Tibial nerve (tissue), 4 donors: ENCODE measurements around the gene TMEM147. TPM values are rescaled to one million over a fixed set of nuclear protein-coding genes. Genes with fewer than 3 reads are reported as not detected.

Experiments
- DNase-seq, 2 donors: peaks; one replicate each; pipeline ENCODE4 v3.0.0-alpha.2; 2019; ENCODE audit warnings: low spot score in 2 of 2
- H3K27ac ChIP-seq, 4 donors: fragments of 200-600 bp; sonication (generic) in 3 of 4; one replicate each; pipeline ENCODE4 v1.5.1; 2017 to 2019; ENCODE audit warnings: mild to moderate bottlenecking in 1 of 4
- H3K27me3 ChIP-seq, 2 donors: fragments of 200-600 bp; sonication (generic) in 1 of 2; one replicate each; pipeline versions ENCODE4 v1.5.1 to v1.6.0; 2017 to 2019
- H3K36me3 ChIP-seq, 3 donors: fragments of 200-600 bp; sonication (generic); one replicate each; pipeline ENCODE4 v1.5.1; 2018 to 2019
- H3K4me1 ChIP-seq, 4 donors: fragments of 200-600 bp; sonication (generic) in 3 of 4; one replicate each; pipeline ENCODE4 v1.5.1; 2017 to 2019
- H3K4me3 ChIP-seq, 4 donors: fragments of 200-600 bp; sonication (generic) in 3 of 4; one replicate each; pipeline ENCODE4 v1.5.1; 2017 to 2019; ENCODE audit warnings: mild to moderate bottlenecking in 1 of 4, moderate library complexity in 1 of 4
- H3K9me3 ChIP-seq, 4 donors: fragments of 200-600 bp; sonication (generic) in 3 of 4; one replicate each; pipeline ENCODE4 v1.5.1; 2017 to 2019
- CTCF ChIP-seq, 5 experiments: fragments of 200-600 bp in 3 of 5; fragments of 450-650 bp in 2 of 5; sonication (generic) in 3 of 5; IDR thresholded peaks; one replicate each; pipeline ENCODE4 v1.5.1; 2016 to 2019; ENCODE audit warnings: antibody characterized with exemption in 5 of 5, mild to moderate bottlenecking in 3 of 5, moderate library complexity in 2 of 5
- EP300 ChIP-seq, 2 donors: sonication (generic); formaldehyde crosslinking; IDR thresholded peaks; one replicate each; pipeline ENCODE4 v1.6.1; 2017; ENCODE audit warnings: antibody characterized with exemption in 2 of 2, mild to moderate bottlenecking in 1 of 2
- POLR2A ChIP-seq, 2 donors: fragments of 450-650 bp; IDR thresholded peaks; one replicate each; pipeline ENCODE4 v1.6.1; 2017; ENCODE audit warnings: antibody characterized with exemption in 2 of 2, mild to moderate bottlenecking in 2 of 2, moderate library complexity in 2 of 2
- WGBS, 2 donors: methylation state at CpG; one replicate each; pipeline ENCODE4 v1.1.5; 2018; 5-methylcytosine and 5-hydroxymethylcytosine counted together
- total RNA-seq, 4 donors: library from RNA; depleted of rRNA; stranded (reverse); fragments of >200 nt; gene quantifications; one replicate each; pipeline ENCODE4 v1.1.0, GENCODE V29; 2016

The TMEM147 gene
- total RNA-seq, 4 donors from 2014 or later = 63.8 to 103 (median 68.2) TPM

GRCh38 chr19:35552534-35553384 is 7.3 kb downstream of the TMEM147 start:
- peaks cover 0 to 10% (median 0%) of the 10 kb centered on the region in 4 donors for H3K4me1 ChIP-seq
- 61 to 74% methylated on average over 12 of the region's 13 CpGs for WGBS, 2 donors
- no peak for DNase-seq
- no peaks in the 10 kb centered on the region for H3K9me3 ChIP-seq
- H3K36me3 ChIP-seq = peaks cover 0 to 26% (median 0%) of the 10 kb centered on the region in 3 donors
- peaks cover 0 to 7% of the 10 kb centered on the region in 2 donors for H3K27me3 ChIP-seq
- TF ChIP-seq EP300 (IDR thresholded peaks at IDR 0.05) (no peak), POLR2A (IDR thresholded peaks at IDR 0.05) (no peak), CTCF (IDR thresholded peaks at IDR 0.05) (no peak)
- no peak overlapping the region for H3K4me3 ChIP-seq
- H3K27ac ChIP-seq = no peak overlapping the region

- Histone ChIP-seq H3K27ac (no peak overlapping the region), H3K4me3 (no peak overlapping the region), H3K27me3 (peaks cover 0 to 14% of the 10 kb centered on the region in 2 donors), H3K36me3 (peaks cover 0 to 19% (median 0%) of the 10 kb centered on the region in 3 donors), H3K4me1 (peaks cover 0 to 17% (median 2%) of the 10 kb centered on the region in 4 donors), H3K9me3 (no peaks in the 10 kb centered on the region)
- TF ChIP-seq EP300 (IDR thresholded peaks at IDR 0.05) (no peak), CTCF (IDR thresholded peaks at IDR 0.05) (no peak), POLR2A (IDR thresholded peaks at IDR 0.05) (no peak)
- no peak for DNase-seq
- 67 to 68% methylated on average over 14 of the region's 14 CpGs for WGBS, 2 donors
These were observed 8.1 kb downstream of the TMEM147 start for GRCh38 chr19:35553385-35554000.

- 72 to 78% methylated on average over 5 of the region's 5 CpGs for WGBS, 2 donors
- Histone ChIP-seq H3K27me3 (peaks cover 0 to 20% of the 10 kb centered on the region in 2 donors), H3K27ac (no peak overlapping the region), H3K9me3 (no peaks in the 10 kb centered on the region), H3K36me3 (peaks cover 0 to 17% (median 0%) of the 10 kb centered on the region in 3 donors), H3K4me3 (no peak overlapping the region), H3K4me1 (peaks cover 0 to 17% (median 2%) of the 10 kb centered on the region in 4 donors)
- no peak for TF ChIP-seq POLR2A (IDR thresholded peaks at IDR 0.05)
- TF ChIP-seq EP300 (IDR thresholded peaks at IDR 0.05) = no peak
- TF ChIP-seq CTCF (IDR thresholded peaks at IDR 0.05) = no peak
- DNase-seq = no peak
These were observed 8.7 kb downstream of the TMEM147 start for GRCh38 chr19:35554076-35554475.

GRCh38 chr19:35555301-35556005 is 10.0 kb downstream of the TMEM147 start:
- H3K4me3 ChIP-seq = no peak overlapping the region
- peaks cover 0 to 15% (median 2%) of the 10 kb centered on the region in 4 donors for H3K4me1 ChIP-seq
- TF ChIP-seq EP300 (IDR thresholded peaks at IDR 0.05) (no peak), CTCF (IDR thresholded peaks at IDR 0.05) (no peak), POLR2A (IDR thresholded peaks at IDR 0.05) (no peak)
- H3K36me3 ChIP-seq = peaks cover 0 to 12% (median 0%) of the 10 kb centered on the region in 3 donors
- WGBS, 2 donors = 64 to 71% methylated on average over 17 to 29 of the region's 30 CpGs
- H3K27ac ChIP-seq = no peak overlapping the region
- H3K9me3 ChIP-seq = no peaks in the 10 kb centered on the region
- peaks cover 0 to 34% of the 10 kb centered on the region in 2 donors for H3K27me3 ChIP-seq
- no peak for DNase-seq
